ENCODE results near the gene MMP19.
"Not testable (repeated sequence)": the region's sequence is repeated elsewhere in the genome, so short reads cannot be mapped to it uniquely, and the experiment has no call there.

MMP19 gene

DNA sequence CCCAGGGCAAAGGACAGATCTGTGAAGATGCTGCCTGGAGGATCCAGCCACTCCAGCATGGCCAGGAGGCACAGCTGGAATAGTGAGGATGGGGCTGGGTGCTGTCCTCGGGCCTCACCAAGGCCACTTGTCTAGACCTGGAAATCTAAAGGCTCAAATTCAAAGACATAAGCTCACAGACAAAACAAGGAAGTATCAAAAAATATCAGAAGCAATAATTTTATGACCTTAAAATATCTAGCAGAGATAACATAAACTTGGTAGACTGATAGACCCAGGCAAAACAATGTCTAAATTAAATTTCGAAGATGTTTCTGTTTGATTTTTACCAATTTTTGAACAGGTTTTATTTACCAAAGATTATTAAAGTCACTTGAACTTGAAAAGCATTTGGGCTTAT is 22.6 kb upstream of the MMP19 start:
- TF ChIP-seq, protein P1, sequence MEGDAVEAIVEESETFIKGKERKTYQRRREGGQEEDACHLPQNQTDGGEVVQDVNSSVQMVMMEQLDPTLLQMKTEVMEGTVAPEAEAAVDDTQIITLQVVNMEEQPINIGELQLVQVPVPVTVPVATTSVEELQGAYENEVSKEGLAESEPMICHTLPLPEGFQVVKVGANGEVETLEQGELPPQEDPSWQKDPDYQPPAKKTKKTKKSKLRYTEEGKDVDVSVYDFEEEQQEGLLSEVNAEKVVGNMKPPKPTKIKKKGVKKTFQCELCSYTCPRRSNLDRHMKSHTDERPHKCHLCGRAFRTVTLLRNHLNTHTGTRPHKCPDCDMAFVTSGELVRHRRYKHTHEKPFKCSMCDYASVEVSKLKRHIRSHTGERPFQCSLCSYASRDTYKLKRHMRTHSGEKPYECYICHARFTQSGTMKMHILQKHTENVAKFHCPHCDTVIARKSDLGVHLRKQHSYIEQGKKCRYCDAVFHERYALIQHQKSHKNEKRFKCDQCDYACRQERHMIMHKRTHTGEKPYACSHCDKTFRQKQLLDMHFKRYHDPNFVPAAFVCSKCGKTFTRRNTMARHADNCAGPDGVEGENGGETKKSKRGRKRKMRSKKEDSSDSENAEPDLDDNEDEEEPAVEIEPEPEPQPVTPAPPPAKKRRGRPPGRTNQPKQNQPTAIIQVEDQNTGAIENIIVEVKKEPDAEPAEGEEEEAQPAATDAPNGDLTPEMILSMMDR (IDR thresholded peaks at IDR 0.05; ENCODE audit: extremely low read depth, insufficient read depth, missing control alignments): no peak
- DNase-seq (ENCODE audit: low spot score): no peak
- in situ Hi-C loops (cut with MboI; ENCODE audit: low pct_unique_long_range_greater_than_20kb, low sequenced_read_pairs, unreplicated experiment): no loop called here

DNA sequence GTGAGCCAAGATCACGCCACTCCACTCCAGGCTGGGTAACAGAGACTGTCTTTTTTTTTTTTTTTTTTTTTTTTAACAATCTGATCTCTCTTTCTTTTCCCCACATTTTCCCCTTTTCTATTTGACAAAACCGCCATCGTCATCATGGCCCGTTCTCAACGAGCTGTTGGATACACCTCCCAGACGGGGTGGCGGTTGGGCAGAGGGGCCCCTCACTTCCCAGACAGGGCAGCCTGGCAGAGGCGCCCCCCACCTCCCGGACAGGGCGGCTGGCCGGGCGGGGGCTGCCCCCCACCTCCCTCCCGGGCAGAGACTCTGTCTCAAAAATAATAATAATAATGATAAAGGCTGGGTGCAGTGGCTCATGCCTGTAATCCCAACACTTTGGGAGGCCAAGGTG is 20.2 kb upstream of the MMP19 start:
- in situ Hi-C loops (cut with MboI; ENCODE audit: low pct_unique_long_range_greater_than_20kb, low sequenced_read_pairs, unreplicated experiment); DNase-seq (ENCODE audit: low spot score): not testable (repeated sequence)

DNA sequence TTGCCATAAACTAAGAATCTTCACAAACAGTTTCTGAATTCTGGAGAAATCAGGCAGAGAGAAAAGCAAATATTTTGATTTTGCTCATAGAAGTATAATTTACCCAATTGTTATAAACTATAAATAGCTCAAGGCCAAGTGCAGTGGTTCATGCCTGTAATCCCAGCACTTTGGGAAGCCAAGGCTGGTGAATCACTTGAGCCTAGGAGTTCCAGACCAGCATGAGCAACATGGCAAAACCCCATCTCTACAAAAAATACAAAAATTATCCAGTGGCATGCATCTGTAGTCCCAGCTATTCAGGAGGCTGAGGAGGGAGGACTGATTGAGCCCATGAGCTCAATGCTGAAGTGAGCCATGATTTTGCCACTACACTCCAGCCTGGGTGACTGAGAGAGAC is 19.6 kb upstream of the MMP19 start:
- DNase-seq (ENCODE audit: low spot score): no peak
- in situ Hi-C loops (cut with MboI; ENCODE audit: low pct_unique_long_range_greater_than_20kb, low sequenced_read_pairs, unreplicated experiment): no loop called here
- TF ChIP-seq, protein P1 (IDR thresholded peaks at IDR 0.05; ENCODE audit: extremely low read depth, insufficient read depth, missing control alignments): no peak

DNA sequence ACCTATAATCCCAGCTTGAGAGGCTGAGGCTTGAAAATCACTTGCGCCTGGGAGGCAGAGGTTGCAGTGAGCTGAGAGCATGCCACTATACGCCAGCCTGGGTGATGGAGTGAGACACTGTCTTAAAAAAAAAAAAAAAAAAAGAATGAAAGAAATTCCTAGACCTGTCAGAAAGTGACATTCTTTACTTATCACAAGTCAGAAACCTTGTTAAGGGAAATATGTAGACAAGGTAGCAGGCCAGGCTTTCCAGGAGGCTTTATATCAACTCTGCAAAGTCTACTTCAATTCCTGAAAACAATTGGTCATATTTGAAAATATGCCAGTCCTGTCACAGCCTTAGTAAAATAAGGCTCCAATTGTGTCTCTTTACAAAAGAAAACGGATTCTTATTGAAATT is 19.1 kb upstream of the MMP19 start:
- TF ChIP-seq, protein P1 (IDR thresholded peaks at IDR 0.05; ENCODE audit: extremely low read depth, insufficient read depth, missing control alignments): no peak
- in situ Hi-C loops (cut with MboI; ENCODE audit: low pct_unique_long_range_greater_than_20kb, low sequenced_read_pairs, unreplicated experiment): no loop called here
- DNase-seq (ENCODE audit: low spot score): no peak

DNA sequence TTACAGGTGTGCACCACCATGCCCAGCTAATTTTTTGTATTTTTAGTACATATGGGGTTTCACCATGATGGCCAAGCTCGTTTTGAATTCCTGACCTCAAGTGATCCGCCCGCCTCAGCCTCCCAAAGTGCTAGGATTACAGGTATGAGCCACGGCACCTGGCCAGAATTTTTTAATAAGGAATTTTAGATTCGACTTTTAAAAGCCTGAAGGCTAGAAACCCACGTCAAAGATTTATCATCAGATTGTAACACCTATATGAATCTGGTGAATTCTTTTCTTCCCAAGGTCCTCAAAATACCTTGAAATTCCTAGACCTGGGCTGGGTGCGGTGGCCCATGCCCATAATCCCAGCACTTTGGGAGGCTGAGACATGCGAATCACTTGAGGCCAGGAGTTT is 18.7 kb upstream of the MMP19 start:
- DNase-seq (ENCODE audit: low spot score): no peak
- TF ChIP-seq, protein P1 (IDR thresholded peaks at IDR 0.05; ENCODE audit: extremely low read depth, insufficient read depth, missing control alignments): no peak
- in situ Hi-C loops (cut with MboI; ENCODE audit: low pct_unique_long_range_greater_than_20kb, low sequenced_read_pairs, unreplicated experiment): no loop called here

DNA sequence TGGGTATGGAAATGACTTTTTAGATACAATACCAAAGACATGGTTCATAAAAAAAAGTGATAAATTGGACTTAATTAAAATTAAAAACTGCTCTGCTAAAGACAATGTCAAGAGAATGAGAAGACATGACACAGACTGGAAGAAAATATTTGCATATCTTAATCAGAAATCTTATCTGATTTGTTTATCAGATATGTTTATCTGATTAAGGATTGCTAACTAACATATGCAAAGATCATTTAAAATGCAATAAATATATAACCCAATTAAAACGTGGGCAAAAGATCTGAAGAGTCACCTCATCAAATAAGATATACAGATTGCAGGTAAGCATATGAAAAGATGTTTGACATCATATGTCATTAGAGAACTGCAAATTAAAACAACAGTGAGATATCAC is 10.0 kb upstream of the MMP19 start:
- TF ChIP-seq, protein P1 (IDR thresholded peaks at IDR 0.05; ENCODE audit: extremely low read depth, insufficient read depth, missing control alignments): no peak
- in situ Hi-C loops (cut with MboI; ENCODE audit: low pct_unique_long_range_greater_than_20kb, low sequenced_read_pairs, unreplicated experiment): no loop called here
- no peak for DNase-seq (ENCODE audit: low spot score)

DNA sequence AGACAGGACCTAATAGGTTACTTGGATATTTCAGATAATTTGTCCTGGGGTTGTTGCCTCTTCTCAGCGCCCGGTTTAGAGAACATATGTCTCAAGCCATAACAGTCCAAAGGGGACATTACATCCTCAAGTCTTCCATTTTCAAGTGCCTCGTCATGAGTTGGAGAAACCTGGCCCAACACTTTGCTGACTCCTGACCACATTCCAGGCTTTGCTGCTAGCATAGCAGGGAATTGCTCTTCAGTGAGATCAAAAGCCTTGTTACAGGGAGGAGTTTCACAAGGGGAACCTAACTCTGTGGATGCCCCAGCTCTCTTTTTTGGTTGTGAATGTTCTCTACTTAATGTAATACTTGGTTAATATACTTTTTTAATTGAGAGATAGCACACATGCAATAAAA is 8.2 kb upstream of the MMP19 start:
- no peak for DNase-seq (ENCODE audit: low spot score)
- in situ Hi-C loops (cut with MboI; ENCODE audit: low pct_unique_long_range_greater_than_20kb, low sequenced_read_pairs, unreplicated experiment): no loop called here

More for the DNA sequence above, 8.2 kb upstream of the MMP19 start:
- TF ChIP-seq, protein P1 (IDR thresholded peaks at IDR 0.05; ENCODE audit: extremely low read depth, insufficient read depth, missing control alignments): no peak

All from GM13977 (cell line).